Measurements from ENCODE around the gene GATC. TPM values are rescaled to one million over a fixed set of nuclear protein-coding genes. Genes with fewer than 3 reads are reported as not detected.
A peak's percentile ranks its signal among the peaks of the same experiment; 100 is the strongest.

GATC gene
- total RNA-seq = 33.4 and 35.2 TPM in 2 replicates

GRCh38 chr12:120445911-120446843, at the start of gene GATC, which contains the start of gene TRIAP1:
TSS of gene GATC (plus strand) at chr12:120446444. CDS start at chr12:120446481, 37 bp downstream.
TSS of gene TRIAP1 (minus strand) at chr12:120446384. CDS start at chr12:120446372, 12 bp downstream.
- Mint-ChIP-seq H3K4me3 (peak within 1 kb of the TSS; percentile 96), H3K27ac (peak within 1 kb of the TSS; percentile 95), H3K27me3 (no peaks in the 10 kb centered on the region), H3K36me3 (ENCODE audit: low read depth) (peaks cover 50% of the 10 kb centered on the region), H3K9me3 (no peaks in the 10 kb centered on the region), H3K4me1 (peaks cover 31% of the 10 kb centered on the region)
- ChIA-PET POLR2A (interaction anchor here (0.8 to 2.5 kb wide), 7 partner anchors 9 to 181 kb away, joined by 3 to 5 read pairs (median 4); partner anchors contain the start of genes COQ5, COX6A1, PXN and RNU4-1), CTCF (no interaction called here)
- TF ChIP-seq, protein P1, sequence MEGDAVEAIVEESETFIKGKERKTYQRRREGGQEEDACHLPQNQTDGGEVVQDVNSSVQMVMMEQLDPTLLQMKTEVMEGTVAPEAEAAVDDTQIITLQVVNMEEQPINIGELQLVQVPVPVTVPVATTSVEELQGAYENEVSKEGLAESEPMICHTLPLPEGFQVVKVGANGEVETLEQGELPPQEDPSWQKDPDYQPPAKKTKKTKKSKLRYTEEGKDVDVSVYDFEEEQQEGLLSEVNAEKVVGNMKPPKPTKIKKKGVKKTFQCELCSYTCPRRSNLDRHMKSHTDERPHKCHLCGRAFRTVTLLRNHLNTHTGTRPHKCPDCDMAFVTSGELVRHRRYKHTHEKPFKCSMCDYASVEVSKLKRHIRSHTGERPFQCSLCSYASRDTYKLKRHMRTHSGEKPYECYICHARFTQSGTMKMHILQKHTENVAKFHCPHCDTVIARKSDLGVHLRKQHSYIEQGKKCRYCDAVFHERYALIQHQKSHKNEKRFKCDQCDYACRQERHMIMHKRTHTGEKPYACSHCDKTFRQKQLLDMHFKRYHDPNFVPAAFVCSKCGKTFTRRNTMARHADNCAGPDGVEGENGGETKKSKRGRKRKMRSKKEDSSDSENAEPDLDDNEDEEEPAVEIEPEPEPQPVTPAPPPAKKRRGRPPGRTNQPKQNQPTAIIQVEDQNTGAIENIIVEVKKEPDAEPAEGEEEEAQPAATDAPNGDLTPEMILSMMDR (IDR thresholded peaks at IDR 0.05) = no peak
- intact Hi-C loops (cut with micrococcal nuclease) = loop anchor here (1.0 to 2.0 kb wide), 4 partner anchors 8 to 570 kb away; partner anchors contain the start of genes C12orf43, COX6A1, DYNLL1 and SRSF9
- DNase-seq = peak; percentile 92
- ATAC-seq (ENCODE audit: low read depth) = peak; percentile 95

- Mint-ChIP-seq H3K36me3 (ENCODE audit: low read depth) (no peaks in the 10 kb centered on the region), H3K4me3 (no peak overlapping the region), H3K27me3 (peaks cover 42% of the 10 kb centered on the region), H3K27ac (no peak overlapping the region), H3K4me1 (no peaks in the 10 kb centered on the region), H3K9me3 (no peaks in the 10 kb centered on the region)
- TF ChIP-seq, protein P1 (IDR thresholded peaks at IDR 0.05) = no peak
- ChIA-PET CTCF (interaction anchor here (0.8 kb wide), 1 partner anchor 58 kb away, joined by 3 read pairs; no protein-coding TSS in a partner anchor), POLR2A (no interaction called here)
- intact Hi-C loops (cut with micrococcal nuclease) = no loop called here
- no peak for ATAC-seq (ENCODE audit: low read depth)
- DNase-seq = no peak
Observed at GRCh38 chr12:120397824-120398540, 48.3 kb upstream of the GATC start.

DNA sequence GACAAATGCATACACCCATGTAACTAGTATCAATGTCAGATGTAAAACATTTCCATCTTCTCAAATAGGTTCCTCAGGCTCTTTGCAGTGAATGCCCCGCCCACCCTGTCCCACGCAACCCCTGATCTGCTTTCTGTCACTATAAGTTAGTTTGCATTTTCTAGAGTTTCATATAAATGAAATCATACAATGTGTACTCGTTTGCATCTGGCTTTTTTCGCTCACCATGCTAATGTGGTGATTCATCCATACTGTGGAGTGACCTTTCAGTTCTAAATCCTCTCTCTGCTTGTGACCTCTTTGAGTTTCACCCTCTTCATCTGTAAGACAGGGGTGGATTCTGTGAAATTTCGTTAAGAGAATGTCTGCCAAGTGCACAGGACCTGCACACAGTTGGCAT, 46.7 kb upstream of the GATC start:
- Mint-ChIP-seq H3K9me3 (no peaks in the 10 kb centered on the region), H3K27ac (no peak overlapping the region), H3K27me3 (peaks cover 42% of the 10 kb centered on the region), H3K4me3 (no peak overlapping the region), H3K36me3 (ENCODE audit: low read depth) (no peaks in the 10 kb centered on the region), H3K4me1 (no peaks in the 10 kb centered on the region)
- no peak for ATAC-seq (ENCODE audit: low read depth)
- ChIA-PET CTCF (no interaction called here), POLR2A (no interaction called here)
- no peak for DNase-seq
- intact Hi-C loops (cut with micrococcal nuclease) = no loop called here
- TF ChIP-seq, protein P1 (IDR thresholded peaks at IDR 0.05) = no peak

DNA sequence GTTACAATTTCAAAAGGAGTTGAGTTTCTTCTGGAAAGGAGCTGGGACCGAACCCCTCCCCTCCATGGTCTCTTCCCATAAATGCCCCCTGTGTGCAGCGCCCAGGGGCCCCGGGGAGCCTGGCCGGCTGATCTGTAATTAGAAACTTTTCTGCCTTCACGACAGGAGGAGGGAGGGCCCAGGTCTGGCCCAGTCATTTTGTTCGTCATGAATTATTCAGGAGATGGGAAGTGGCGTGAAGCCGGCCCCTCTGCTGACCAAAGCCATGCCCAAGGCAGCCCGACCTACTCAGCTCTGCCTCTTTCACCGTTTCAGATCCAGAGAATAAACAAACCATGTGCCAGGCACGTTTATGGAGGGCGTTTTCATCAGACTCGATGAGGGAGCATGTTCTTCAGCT, 44.0 kb upstream of the GATC start:
- Mint-ChIP-seq H3K9me3 (no peaks in the 10 kb centered on the region), H3K4me1 (no peaks in the 10 kb centered on the region), H3K27ac (no peak overlapping the region), H3K4me3 (no peak overlapping the region), H3K27me3 (peaks cover 27% of the 10 kb centered on the region), H3K36me3 (ENCODE audit: low read depth) (no peaks in the 10 kb centered on the region)
- intact Hi-C loops (cut with micrococcal nuclease) = no loop called here
- no peak for DNase-seq
- CTCF ChIA-PET = no interaction called here
- no peak for ATAC-seq (ENCODE audit: low read depth)
- TF ChIP-seq, protein P1 (IDR thresholded peaks at IDR 0.05) = no peak
- POLR2A ChIA-PET = no interaction called here

DNA sequence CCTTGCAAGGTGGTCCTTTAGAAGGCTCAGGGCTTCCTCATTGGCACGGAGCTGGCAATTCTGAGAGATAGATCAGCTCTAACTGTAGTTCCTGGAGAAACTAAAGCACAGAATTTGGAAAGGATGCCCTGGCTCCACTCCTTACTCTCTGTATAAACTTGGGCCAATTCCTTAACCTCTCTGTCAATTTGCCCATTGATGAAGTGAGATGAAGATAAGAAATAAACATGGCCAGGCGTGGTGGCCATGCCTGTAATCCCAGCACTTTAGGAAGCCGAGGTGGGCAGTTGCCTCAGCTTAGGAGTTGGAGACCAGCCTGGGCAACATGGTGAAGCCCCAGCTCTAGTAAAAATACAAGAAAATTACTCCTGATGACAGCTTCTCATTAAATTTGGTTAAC, 42.4 kb upstream of the GATC start:
- no peaks in the 10 kb centered on the region for H3K36me3 Mint-ChIP-seq (ENCODE audit: low read depth)
- ATAC-seq (ENCODE audit: low read depth) (no peak), DNase-seq (no peak)
- H3K4me3 Mint-ChIP-seq = no peak overlapping the region
- ChIA-PET POLR2A (interaction anchor here (0.6 kb wide), 1 partner anchor 20 kb away, joined by 13 read pairs; no protein-coding TSS in a partner anchor), CTCF (no interaction called here)
- intact Hi-C loops (cut with micrococcal nuclease) = no loop called here
- no peaks in the 10 kb centered on the region for H3K9me3 Mint-ChIP-seq
- TF ChIP-seq, protein P1 (IDR thresholded peaks at IDR 0.05) = no peak
- H3K27ac Mint-ChIP-seq = no peak overlapping the region
- H3K4me1 Mint-ChIP-seq = no peaks in the 10 kb centered on the region
- peaks cover 23% of the 10 kb centered on the region for H3K27me3 Mint-ChIP-seq

All from activated B cell treated with CpG ODN at 0.5 μM for 24 hours (primary cell).